BE2C (cell line): ENCODE measurements around the gene CYP51A1.
"Not testable (repeated sequence)": the region's sequence is repeated elsewhere in the genome, so short reads cannot be mapped to it uniquely, and the experiment has no call there.

ENCODE experiments used
- DNase-seq: peaks from one replicate; pipeline ENCODE4 v3.0.0-alpha.2; 2020
- H3K27me3 ChIP-seq: fragments of 250-450 bp; sonication (Bioruptor Pico); 2 replicates; pipeline ENCODE4 v1.5.1; 2020; ENCODE audit warnings: mild to moderate bottlenecking
- H3K36me3 ChIP-seq: fragments of 250-450 bp; sonication (Bioruptor Pico); 2 replicates; pipeline ENCODE4 v1.5.1; 2020; ENCODE audit warnings: mild to moderate bottlenecking
- H3K4me1 ChIP-seq: fragments of 250-450 bp; sonication (Bioruptor Pico); 2 replicates; pipeline ENCODE4 v1.5.1; 2020
- H3K4me3 ChIP-seq: 2 replicates; pipeline ENCODE4 v1.5.1; 2011; ENCODE audit warnings: low read depth, low read length
- H3K9me3 ChIP-seq: fragments of 250-450 bp; sonication (Bioruptor Pico); 2 replicates; pipeline ENCODE4 v1.5.1; 2020
- TF ChIP-seq, protein P1 (sequence below): IDR thresholded peaks from 2 replicates; pipeline ENCODE4 v1.5.1; 2012; ENCODE audit warnings: mild to moderate bottlenecking, low read depth, low read length

CYP51A1 gene

DNA sequence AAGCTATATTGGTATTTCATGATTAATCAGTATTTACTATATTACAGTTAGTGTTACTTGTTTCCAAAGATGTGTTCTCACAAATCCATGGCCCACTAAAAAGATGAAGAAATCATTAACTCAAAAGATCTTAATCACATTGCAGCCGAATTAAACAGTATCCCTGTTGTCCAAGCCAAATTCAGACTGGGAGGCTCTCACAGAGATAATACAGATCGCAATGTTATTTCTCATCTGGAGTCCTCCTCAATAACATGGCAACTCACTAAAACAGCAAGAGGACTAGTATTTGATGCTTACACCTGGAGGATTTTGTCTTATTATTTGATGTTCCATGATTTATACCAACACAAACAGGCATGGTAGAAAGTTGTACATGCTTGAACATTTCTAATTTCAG is 23.4 kb downstream of the CYP51A1 start:
- Histone ChIP-seq H3K4me1 (no peaks in the 10 kb centered on the region), H3K36me3 (peaks cover 33% of the 10 kb centered on the region), H3K4me3 (no peak overlapping the region), H3K9me3 (no peaks in the 10 kb centered on the region), H3K27me3 (no peaks in the 10 kb centered on the region)
- DNase-seq = no peak
- TF ChIP-seq, protein P1, sequence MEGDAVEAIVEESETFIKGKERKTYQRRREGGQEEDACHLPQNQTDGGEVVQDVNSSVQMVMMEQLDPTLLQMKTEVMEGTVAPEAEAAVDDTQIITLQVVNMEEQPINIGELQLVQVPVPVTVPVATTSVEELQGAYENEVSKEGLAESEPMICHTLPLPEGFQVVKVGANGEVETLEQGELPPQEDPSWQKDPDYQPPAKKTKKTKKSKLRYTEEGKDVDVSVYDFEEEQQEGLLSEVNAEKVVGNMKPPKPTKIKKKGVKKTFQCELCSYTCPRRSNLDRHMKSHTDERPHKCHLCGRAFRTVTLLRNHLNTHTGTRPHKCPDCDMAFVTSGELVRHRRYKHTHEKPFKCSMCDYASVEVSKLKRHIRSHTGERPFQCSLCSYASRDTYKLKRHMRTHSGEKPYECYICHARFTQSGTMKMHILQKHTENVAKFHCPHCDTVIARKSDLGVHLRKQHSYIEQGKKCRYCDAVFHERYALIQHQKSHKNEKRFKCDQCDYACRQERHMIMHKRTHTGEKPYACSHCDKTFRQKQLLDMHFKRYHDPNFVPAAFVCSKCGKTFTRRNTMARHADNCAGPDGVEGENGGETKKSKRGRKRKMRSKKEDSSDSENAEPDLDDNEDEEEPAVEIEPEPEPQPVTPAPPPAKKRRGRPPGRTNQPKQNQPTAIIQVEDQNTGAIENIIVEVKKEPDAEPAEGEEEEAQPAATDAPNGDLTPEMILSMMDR = no peak

DNA sequence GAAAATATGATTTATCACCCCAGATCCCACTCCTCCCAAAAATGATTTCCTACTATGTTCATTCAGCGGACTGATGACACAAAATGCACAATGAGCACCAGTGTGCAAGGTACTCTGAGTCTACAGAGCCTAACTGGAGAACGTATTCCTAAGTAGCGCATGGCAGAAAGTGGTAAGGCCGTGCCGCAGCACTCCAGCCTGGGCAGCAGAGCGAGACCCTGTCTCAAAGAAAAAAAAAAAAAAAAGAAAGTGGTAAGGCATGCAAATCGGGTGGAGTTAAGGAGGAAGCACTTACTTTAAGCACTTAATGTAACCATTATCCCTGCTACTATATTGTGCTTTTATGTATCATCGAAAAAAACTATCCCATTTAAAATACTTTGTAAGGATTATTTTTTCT is 25.5 kb downstream of the CYP51A1 start:
- Histone ChIP-seq H3K4me3 (no peak overlapping the region), H3K9me3 (no peaks in the 10 kb centered on the region), H3K27me3 (no peaks in the 10 kb centered on the region), H3K36me3 (peaks cover 21% of the 10 kb centered on the region), H3K4me1 (no peaks in the 10 kb centered on the region)
- TF ChIP-seq, protein P1 = no peak
- no peak for DNase-seq

DNA sequence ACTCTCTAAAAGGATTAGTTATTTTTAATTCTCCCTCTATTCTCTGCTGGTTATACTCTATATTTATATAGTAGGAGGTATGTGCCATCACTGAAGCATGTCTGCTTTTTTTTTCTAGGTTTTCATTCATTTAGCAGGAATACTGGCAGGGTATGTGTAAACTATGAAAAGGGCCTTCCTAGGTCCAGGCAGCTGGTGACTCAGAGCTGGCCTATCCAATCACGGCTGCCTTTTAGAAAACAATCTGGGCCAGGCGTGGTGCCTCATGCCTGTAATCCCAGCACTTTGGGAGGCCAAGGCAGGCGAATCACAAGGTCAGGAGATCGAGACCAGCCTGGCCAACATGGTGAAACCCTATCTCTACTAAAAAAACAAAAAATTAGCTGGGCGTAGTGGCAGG is 31.4 kb downstream of the CYP51A1 start:
- peaks cover 29% of the 10 kb centered on the region for H3K36me3 ChIP-seq
- DNase-seq, H3K4me3 ChIP-seq, H3K27me3 ChIP-seq, H3K9me3 ChIP-seq, H3K4me1 ChIP-seq: not testable (repeated sequence)

DNA sequence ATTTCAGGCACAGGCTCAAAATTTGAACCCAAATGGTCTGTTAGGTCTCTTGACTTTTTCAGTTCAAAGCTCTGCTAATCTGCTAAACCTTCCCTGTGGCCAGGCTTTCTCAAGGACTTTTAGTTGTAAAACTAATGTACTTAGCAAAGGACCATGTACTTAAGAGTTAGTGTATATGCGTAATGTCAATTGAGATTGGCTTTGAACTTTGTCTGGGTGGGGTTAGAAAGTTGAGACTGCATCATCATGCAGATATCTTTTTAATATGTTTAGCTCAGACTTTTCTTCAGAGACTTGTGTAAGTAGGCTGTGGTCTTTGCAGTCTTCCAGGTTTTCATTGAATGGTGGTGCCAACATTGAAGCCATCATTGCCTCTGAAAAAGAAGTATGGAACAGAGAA is 33.7 kb downstream of the CYP51A1 start:
- H3K4me1 ChIP-seq = no peaks in the 10 kb centered on the region
- TF ChIP-seq, protein P1 = no peak
- H3K4me3 ChIP-seq = no peak overlapping the region
- H3K36me3 ChIP-seq = peaks cover 38% of the 10 kb centered on the region
- no peaks in the 10 kb centered on the region for H3K27me3 ChIP-seq
- DNase-seq = no peak
- no peaks in the 10 kb centered on the region for H3K9me3 ChIP-seq

DNA sequence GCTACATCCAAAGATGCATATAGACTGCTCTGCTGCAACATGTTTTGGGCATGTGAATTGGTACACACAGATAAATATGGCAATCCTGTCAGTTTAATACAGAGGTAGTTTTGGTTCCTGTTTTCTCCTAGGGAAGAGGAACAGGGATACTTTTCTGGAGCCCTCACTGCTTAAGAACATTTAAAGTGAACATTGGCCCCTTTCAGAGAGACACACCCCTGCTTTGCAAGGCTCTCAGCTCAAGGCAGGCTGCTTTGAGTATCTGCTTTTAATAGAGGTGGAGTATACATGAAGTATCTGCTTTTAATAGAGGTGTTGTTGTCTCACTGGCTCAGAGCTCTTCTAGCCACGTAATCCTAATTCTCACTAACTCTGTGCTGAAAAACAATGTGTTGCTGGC is 38.9 kb downstream of the CYP51A1 start:
- H3K9me3 ChIP-seq = no peaks in the 10 kb centered on the region; the same call in 1 of the 2 replicates
- H3K36me3 ChIP-seq = peaks cover 31% of the 10 kb centered on the region
- no peaks in the 10 kb centered on the region for H3K27me3 ChIP-seq
- H3K4me3 ChIP-seq = no peak overlapping the region
- TF ChIP-seq, protein P1 = no peak
- no peak for DNase-seq
- no peaks in the 10 kb centered on the region for H3K4me1 ChIP-seq

DNA sequence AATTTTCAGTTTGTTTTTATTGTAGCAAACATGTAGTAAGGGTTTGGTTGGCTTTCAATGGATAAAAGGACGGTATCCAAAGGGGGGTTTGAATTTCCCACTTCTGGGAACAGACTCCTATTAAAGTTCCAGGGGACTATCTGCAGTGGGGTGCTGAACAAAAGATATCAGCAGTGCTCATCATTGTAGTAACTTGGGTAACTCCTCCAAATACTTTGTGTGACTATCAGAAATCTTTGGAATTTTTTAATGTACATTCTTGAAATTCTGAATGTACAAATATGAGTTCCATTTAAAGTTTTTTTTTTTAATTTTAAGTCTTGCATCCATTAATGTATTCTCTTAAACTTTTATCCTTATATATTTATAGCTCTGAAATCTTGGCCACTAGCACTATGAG is 42.1 kb downstream of the CYP51A1 start:
- Histone ChIP-seq H3K27me3 (no peaks in the 10 kb centered on the region), H3K36me3 (peaks cover 22% of the 10 kb centered on the region), H3K4me3 (no peak overlapping the region), H3K4me1 (no peaks in the 10 kb centered on the region), H3K9me3 (no peaks in the 10 kb centered on the region; the same call in 1 of the 2 replicates)
- TF ChIP-seq, protein P1 = no peak
- DNase-seq = no peak

DNA sequence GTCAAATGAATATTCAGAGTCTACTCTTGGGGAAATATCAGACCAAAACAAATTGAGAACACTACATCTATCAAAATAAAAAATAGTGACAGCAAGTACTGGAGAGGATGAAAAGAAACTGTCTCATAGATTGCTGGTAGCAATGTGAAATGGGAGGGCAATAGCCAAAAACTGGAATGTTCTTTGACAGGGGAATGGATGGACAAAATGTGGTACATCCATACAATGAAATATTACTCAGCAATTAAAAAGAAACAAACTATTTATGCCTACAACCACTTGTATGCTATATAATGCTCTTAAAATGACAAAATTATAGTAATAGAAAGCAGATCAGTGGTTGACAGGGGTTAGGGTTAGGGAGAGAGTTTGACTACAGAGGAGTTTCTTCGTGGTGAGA is 46.0 kb downstream of the CYP51A1 start:
- peaks cover 42% of the 10 kb centered on the region for H3K36me3 ChIP-seq
- no peaks in the 10 kb centered on the region for H3K27me3 ChIP-seq

DNA sequence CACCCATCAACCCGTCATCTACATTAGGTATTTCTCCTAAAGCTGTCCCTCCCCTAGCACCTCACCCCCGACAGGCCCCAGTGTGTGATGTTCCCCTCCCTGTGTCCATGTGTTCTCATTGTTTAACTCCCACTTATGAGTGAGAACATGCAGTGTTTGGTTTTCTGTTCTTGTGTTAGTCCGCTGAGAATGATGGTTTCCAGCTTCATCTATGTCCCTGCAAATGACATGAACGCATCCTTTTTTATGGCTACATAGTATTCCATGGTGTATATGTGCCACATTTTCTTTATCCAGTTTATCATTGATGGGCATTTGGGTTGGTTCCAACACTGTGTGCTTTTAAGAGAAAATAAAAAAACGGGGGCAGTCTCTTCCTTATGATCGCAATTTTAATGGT is 50.4 kb downstream of the CYP51A1 start:
- DNase-seq = not testable (repeated sequence)
- H3K36me3 ChIP-seq = peaks cover 48% of the 10 kb centered on the region

More for the DNA sequence above, 46.0 kb downstream of the CYP51A1 start:
- Histone ChIP-seq H3K4me1 (no peaks in the 10 kb centered on the region), H3K9me3 (no peaks in the 10 kb centered on the region; the same call in 1 of the 2 replicates), H3K4me3 (no peak overlapping the region)
- TF ChIP-seq, protein P1 = no peak
- no peak for DNase-seq

More for the DNA sequence above, 50.4 kb downstream of the CYP51A1 start:
- not testable (repeated sequence) for H3K4me3 ChIP-seq, H3K9me3 ChIP-seq, H3K4me1 ChIP-seq, H3K27me3 ChIP-seq
